HCT116 (cell line): ENCODE data around the gene ZNF165.

Experiments used
- CEBPB ChIP-seq: IDR thresholded peaks from 2 replicates; pipeline ENCODE4 v1.6.1; 2012; ENCODE audit warnings: low read depth
- EZH2 ChIP-seq: fragments of 200-600 bp; sonication (generic); IDR thresholded peaks from 2 replicates; pipeline ENCODE4 v1.6.1; 2017; ENCODE audit warnings: antibody characterized with exemption, mixed run types
- EZH2phosphoT487 ChIP-seq: fragments of 200-600 bp; IDR thresholded peaks from 2 replicates; pipeline ENCODE4 v1.6.1; 2018; ENCODE audit warnings: antibody characterized with exemption, borderline replicate concordance
- POLR2A ChIP-seq: IDR thresholded peaks from 2 replicates; pipeline ENCODE4 v1.7.0; 2011; ENCODE audit warnings: borderline replicate concordance; ENCODE audit not compliant: insufficient read depth, insufficient read length; ENCODE audit errors: extremely low read depth
- POLR2AphosphoS5 ChIP-seq: IDR thresholded peaks from 2 replicates; pipeline ENCODE4 v1.6.1; 2011; ENCODE audit warnings: mild to moderate bottlenecking, low read depth, low read length, moderate library complexity
- SIN3A ChIP-seq: IDR thresholded peaks from 2 replicates; pipeline ENCODE4 v1.6.1; 2012; ENCODE audit warnings: low read depth
- TCF7L2 ChIP-seq: IDR thresholded peaks from 2 replicates; pipeline ENCODE4 v1.7.0; 2011; ENCODE audit warnings: borderline replicate concordance, inconsistent platforms; ENCODE audit not compliant: insufficient read depth, insufficient read length; ENCODE audit errors: extremely low read depth
- YY1 ChIP-seq: IDR thresholded peaks from 2 replicates; pipeline ENCODE4 v1.6.1; 2011; ENCODE audit warnings: low read length, low read depth, moderate library complexity, mild to moderate bottlenecking; ENCODE audit not compliant: insufficient replicate concordance; ENCODE audit errors: extremely low read depth
- ZNF274 ChIP-seq: fragments of 200-500 bp; sonication (Bioruptor generic); IDR thresholded peaks from 2 replicates; pipeline ENCODE4 v1.6.1; 2014; ENCODE audit warnings: mild to moderate bottlenecking, low read depth, low read length, inconsistent platforms
- TF ChIP-seq, protein P1 (sequence below), 3 experiments: fragments of 200-600 bp in 1 of 3; sonication (generic) in 1 of 3; IDR thresholded peaks in 2 of 3; conservative IDR thresholded peaks in 1 of 3; 2 replicates each; pipeline ENCODE4 v1.5.1; 2012 to 2017; ENCODE audit warnings: low read depth in 2 of 3, low read length in 2 of 3, antibody characterized with exemption in 1 of 3, borderline replicate concordance in 1 of 3, control low read depth in 1 of 3, mild to moderate bottlenecking in 1 of 3, mixed read lengths in 1 of 3, mixed run types in 1 of 3, moderate library complexity in 1 of 3; ENCODE audit not compliant: insufficient read depth in 1 of 3

DNA sequence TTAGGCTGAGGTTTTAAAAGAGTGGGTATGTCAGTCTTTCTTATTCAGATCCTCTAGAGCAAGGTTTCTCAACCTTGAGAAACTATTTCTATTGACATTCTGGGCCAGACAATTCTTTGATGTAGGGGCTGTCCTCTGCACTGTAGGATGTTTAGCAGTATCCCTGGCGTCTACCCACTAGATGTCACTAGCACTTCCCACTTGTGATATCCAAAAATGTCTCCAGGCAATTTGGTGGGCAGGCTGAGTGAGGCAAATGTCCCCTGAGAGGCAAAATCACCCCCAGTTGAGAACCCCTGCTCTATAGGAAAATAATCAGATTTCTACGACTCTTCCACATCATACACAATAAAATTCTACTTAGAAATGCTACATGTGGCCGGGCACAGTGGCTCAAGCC, 53.6 kb downstream of the ZNF165 start:
- TF ChIP-seq, protein P1, sequence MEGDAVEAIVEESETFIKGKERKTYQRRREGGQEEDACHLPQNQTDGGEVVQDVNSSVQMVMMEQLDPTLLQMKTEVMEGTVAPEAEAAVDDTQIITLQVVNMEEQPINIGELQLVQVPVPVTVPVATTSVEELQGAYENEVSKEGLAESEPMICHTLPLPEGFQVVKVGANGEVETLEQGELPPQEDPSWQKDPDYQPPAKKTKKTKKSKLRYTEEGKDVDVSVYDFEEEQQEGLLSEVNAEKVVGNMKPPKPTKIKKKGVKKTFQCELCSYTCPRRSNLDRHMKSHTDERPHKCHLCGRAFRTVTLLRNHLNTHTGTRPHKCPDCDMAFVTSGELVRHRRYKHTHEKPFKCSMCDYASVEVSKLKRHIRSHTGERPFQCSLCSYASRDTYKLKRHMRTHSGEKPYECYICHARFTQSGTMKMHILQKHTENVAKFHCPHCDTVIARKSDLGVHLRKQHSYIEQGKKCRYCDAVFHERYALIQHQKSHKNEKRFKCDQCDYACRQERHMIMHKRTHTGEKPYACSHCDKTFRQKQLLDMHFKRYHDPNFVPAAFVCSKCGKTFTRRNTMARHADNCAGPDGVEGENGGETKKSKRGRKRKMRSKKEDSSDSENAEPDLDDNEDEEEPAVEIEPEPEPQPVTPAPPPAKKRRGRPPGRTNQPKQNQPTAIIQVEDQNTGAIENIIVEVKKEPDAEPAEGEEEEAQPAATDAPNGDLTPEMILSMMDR (IDR thresholded peaks at IDR 0.05 in 2 of 3, conservative IDR thresholded peaks at IDR 0.05 in 1 of 3; ENCODE audit: borderline replicate concordance in 1 of 3, insufficient read depth in 1 of 3, low read depth in 2 of 3, low read length in 2 of 3) = peak; percentile 56 to 62 (median 61); a peak in 5 of 6 replicates
- TF ChIP-seq CEBPB (no peak), POLR2AphosphoS5 (no peak), ZNF274 (no peak), EZH2phosphoT487 (no peak), POLR2A (no peak), SIN3A (no peak), EZH2 (no peak), TCF7L2 (no peak), YY1 (no peak)
